ENCODE data around the gene GUCA2A. TPM values are rescaled to one million over a fixed set of nuclear protein-coding genes. Genes with fewer than 3 reads are reported as not detected.

GUCA2A gene
- total RNA-seq: 1 to 10 TPM in 1 of 4 donors, not detected in 3; 1.8 TPM

GRCh38 chr1:42164551-42165420, at the start of gene GUCA2A:
Gene GUCA2A, minus strand, starts transcription at chr1:42164745. Its CDS starts 33 bp downstream, at chr1:42164712.
- no peak for TF ChIP-seq CTCF (IDR thresholded peaks at IDR 0.05; ENCODE audit: low read depth)

GRCh38 chr1:42211224-42211623, 46.7 kb upstream of the GUCA2A start:
- TF ChIP-seq CTCF (IDR thresholded peaks at IDR 0.05; ENCODE audit: low read depth): no peak

- no peak for TF ChIP-seq CTCF (IDR thresholded peaks at IDR 0.05; ENCODE audit: low read depth)
Observed at GRCh38 chr1:42210421-42211133, 46.0 kb upstream of the GUCA2A start.

GRCh38 chr1:42209526-42210251, 45.1 kb upstream of the GUCA2A start:
- no peak for TF ChIP-seq CTCF (IDR thresholded peaks at IDR 0.05; ENCODE audit: low read depth)

GRCh38 chr1:42206164-42206563, 41.6 kb upstream of the GUCA2A start:
- TF ChIP-seq CTCF (IDR thresholded peaks at IDR 0.05; ENCODE audit: low read depth): no peak

GRCh38 chr1:42201986-42202385, 37.4 kb upstream of the GUCA2A start:
- no peak for TF ChIP-seq CTCF (IDR thresholded peaks at IDR 0.05; ENCODE audit: low read depth)

- TF ChIP-seq CTCF (IDR thresholded peaks at IDR 0.05; ENCODE audit: low read depth): no peak
Observed at GRCh38 chr1:42198251-42198650, 33.7 kb upstream of the GUCA2A start.

Data from subcutaneous adipose tissue (tissue), 4 donors.